22Rv1 (cell line): ENCODE results near the gene SPEM2.

Experiments
- CTCF ChIP-seq: fragments of 450-650 bp; IDR thresholded peaks from 2 replicates; pipeline ENCODE4 v1.5.1; 2017; ENCODE audit warnings: mild to moderate bottlenecking
- ZFX ChIP-seq: fragments of 450-650 bp; IDR thresholded peaks from 2 replicates; pipeline ENCODE4 v1.6.1; 2017; ENCODE audit warnings: antibody characterized with exemption, borderline replicate concordance

- TF ChIP-seq CTCF, result no peak
- TF ChIP-seq ZFX, result no peak
These were observed 22.2 kb upstream of the SPEM2 start for GRCh38 chr17:7403043-7403726.
